GM18873 (cell line): ENCODE measurements around the gene NEU2.
A peak's percentile ranks its signal among the peaks of the same experiment; 100 is the strongest.

Experiments used
- ATAC-seq: cut with Tn5 transposase; IDR thresholded peaks from one replicate; pipeline ENCODE4 v1.9.1; 2021; ENCODE audit warnings: mild to moderate bottlenecking, moderate library complexity, moderate number of reproducible peaks; ENCODE audit not compliant: unreplicated experiment, low FRiP score

Gene NEU2

DNA sequence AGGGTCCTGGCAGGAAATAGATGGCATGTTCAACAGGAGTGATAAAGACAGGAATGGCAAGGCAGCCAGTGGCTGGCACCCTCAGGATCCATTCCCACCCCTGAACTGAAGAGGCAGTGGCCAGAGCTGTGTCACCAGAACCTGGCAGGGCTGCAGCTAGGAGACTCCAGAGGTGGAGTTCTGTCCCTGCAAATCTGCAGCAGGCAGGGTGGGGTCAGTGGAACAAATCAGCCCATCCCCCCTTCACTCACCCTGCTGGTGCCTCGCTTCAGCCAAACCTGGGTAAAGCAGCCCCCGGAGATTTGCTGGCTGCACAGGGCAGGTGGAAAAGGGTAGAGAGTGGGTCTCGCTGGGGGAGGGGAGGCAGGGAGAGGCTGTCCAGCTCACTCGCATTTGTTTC, 40.4 kb downstream of the NEU2 start:
- no peak for ATAC-seq

DNA sequence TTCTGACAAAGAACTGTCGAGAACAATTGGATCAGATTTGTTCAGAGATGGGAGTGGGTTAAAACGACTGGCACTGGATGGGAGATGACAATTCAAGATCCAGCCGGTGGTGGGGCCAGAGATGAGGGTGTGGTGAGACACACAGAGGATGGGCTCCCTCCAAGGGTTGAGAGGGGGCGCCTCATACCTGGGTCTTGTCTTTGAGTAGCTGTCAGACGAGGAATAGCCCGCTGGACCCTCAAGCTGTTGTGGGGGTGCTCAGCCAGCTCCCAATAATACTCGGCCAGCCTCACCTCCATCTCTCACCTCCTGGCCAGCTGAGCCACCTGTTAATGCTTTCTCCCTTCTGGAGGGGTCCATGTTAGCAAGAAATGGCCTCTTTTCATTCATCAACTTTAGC, 41.6 kb downstream of the NEU2 start:
- no peak for ATAC-seq

- peak; percentile 19 for ATAC-seq
Observed at GRCh38 chr2:233075141-233075965, 42.9 kb downstream of the NEU2 start.

GRCh38 chr2:233075966-233076339, 43.5 kb downstream of the NEU2 start:
- ATAC-seq = peak; percentile 62

- ATAC-seq = no peak
Observed at GRCh38 chr2:233076749-233077148, 44.3 kb downstream of the NEU2 start.

DNA sequence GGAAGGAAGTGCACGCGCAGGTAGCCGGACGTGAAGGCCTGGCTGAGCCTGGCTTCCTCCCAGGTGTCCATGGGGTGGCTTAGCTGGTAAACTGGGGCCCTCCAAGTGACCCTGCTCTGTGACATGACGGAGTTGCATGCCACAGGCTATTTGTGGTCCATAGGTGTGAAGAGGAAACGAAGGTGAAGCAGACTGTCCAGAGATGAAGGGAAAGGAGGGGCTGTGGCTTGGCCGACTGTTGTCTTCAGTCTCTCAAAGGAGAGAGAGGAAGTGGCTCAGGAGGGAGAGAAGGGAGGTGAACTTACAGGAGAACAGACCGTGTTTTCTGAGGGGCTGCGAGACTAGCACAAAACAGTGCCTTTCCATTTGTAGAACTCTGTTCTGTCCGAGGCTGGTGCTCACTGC, 47.0 kb downstream of the NEU2 start:
- ATAC-seq = peak; percentile 30

- no peak for ATAC-seq
Observed at GRCh38 chr2:233079953-233080835, 47.7 kb downstream of the NEU2 start.

DNA sequence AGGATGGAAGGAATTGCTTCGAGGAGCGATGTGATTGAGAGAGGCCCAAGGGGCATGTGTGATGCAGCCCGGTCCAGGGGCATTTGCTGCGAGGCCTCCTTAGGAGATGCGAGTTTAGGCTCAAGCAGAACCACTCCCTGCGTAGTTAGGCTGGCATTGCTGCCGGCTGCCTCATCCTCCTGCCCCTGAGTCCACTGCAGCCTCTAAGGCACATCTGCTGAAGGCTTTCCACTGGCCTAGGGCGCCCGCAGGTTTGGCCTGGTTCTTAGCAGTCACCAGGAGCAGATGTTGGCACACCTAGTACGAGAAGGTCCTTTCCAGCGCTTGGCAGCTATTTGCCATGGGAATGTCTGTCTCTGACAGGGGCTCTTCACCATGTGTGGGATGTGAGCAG, 48.4 kb downstream of the NEU2 start:
- ATAC-seq = no peak

DNA sequence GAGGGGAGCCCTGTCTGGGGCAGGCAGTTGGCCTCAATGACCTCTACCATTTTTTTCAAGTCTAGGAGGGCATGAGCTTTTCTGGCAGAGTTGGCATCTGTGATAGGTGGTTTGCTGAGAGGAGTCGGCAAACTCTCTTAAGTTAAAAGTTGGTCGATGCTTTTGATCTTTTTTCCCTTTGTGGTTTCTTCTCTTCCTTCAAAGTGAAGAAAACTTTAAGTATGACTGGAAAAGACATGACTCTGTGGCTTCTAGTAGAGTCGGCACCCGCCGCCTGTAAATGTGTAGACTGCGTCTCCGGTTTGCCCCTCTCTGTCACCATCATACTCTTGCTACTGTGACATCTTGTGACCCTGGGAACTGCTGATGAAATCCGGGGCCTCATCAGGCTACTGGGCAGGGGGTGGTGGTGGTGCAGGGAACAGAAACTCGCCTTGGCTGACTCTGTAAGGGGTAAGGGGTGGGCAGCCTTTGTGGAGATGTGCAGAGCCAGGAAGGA, 48.8 kb downstream of the NEU2 start:
- ATAC-seq = no peak

GRCh38 chr2:233081731-233082221, 49.3 kb downstream of the NEU2 start:
- peak; percentile 0 for ATAC-seq

DNA sequence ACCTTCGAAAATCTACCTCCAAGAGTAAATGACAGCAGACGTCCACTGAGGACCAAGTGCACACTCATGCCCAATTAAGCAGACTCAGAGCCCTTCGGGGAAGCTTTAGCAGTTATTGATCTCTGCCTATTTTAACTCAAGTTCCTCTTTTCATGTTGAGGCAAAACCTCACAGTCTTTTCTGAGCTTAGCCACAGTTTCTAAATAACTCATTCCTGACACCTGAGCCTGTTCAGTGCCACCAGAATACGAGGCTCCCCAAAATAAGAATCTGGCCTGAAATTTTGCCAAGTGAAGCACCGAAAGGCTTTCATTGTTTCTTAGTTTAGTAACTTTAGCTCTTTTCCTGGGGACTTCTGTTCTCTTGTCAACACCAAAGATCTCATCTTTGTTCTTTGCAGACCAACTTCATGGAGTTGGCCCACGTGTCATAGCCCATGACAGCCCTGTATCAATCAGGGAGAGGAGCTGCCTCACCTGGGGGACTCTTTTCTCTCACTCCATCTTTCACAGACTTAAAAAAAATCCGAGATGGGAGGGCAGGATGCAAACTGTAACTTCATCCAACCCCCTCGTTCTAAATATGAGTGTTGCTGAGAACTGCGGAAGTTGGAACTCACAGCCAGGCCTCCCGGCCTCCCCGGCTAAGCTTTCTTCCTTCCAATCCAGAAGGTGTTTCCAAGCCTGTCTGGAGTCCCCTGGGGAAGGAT, 49.9 kb downstream of the NEU2 start:
- peak; percentile 39 for ATAC-seq

GRCh38 chr2:233082931-233083755, 50.7 kb downstream of the NEU2 start:
- no peak for ATAC-seq

DNA sequence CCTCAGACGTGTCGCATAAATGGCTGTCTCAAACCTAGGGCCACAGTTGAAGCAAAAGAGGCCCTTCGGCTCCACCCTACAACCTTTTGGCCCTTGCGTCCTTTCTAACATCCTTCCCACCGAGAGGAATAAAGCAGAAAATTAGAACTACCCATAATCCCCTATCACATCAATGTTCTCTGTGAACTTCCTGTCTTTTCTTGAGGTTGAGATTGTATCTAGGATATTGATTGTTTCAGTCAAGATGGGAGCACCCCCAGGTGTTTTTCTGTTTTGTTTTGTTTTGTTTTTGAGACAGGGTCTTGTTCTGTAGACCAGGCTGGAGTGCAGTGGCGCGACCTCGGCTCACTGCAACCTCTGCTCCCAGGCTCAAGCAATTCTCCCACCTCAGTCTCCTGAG, 51.3 kb downstream of the NEU2 start:
- no peak for ATAC-seq

- no peak for ATAC-seq
Observed at GRCh38 chr2:233084488-233084887, 52.0 kb downstream of the NEU2 start.
